ENCODE measurements around the gene WDR90. TPM values are rescaled to one million over a fixed set of nuclear protein-coding genes. Genes with fewer than 3 reads are reported as not detected.
A peak's percentile ranks its signal among the peaks of the same experiment; 100 is the strongest.
"Not testable (repeated sequence)": the region's sequence is repeated elsewhere in the genome, so short reads cannot be mapped to it uniquely, and the experiment has no call there.

Gene WDR90
- polyA plus RNA-seq, 12 donors = 11.6 to 41.2 (median 15.9) TPM; not detected in 1

GRCh38 chr16:705431-706188, 56.4 kb downstream of the WDR90 start, which contains the start of gene FBXL16:
Gene FBXL16 (minus strand): TSS chr16:705801. CDS start chr16:697405, 8,396 bp downstream.
- DNase-seq = no peak

GRCh38 chr16:706189-707061, 57.3 kb downstream of the WDR90 start:
- no peak for DNase-seq

GRCh38 chr16:707062-707538, 57.9 kb downstream of the WDR90 start:
- no peak for DNase-seq

GRCh38 chr16:708019-708418, 58.9 kb downstream of the WDR90 start:
- no peak for DNase-seq

- DNase-seq = no peak
Measured at GRCh38 chr16:708959-709358, 59.8 kb downstream of the WDR90 start.

GRCh38 chr16:709566-710499, 60.7 kb downstream of the WDR90 start:
- DNase-seq = peak; percentile 50

- no peak for DNase-seq
Measured at GRCh38 chr16:710500-711075, 61.4 kb downstream of the WDR90 start.

GRCh38 chr16:711084-711483, 61.9 kb downstream of the WDR90 start:
- DNase-seq = no peak

- peak; percentile 77 for DNase-seq
Measured at GRCh38 chr16:711548-712320, 62.6 kb downstream of the WDR90 start.

GRCh38 chr16:712740-713250, 63.6 kb downstream of the WDR90 start:
- not testable (repeated sequence) for DNase-seq

GRCh38 chr16:714079-714478, 64.9 kb downstream of the WDR90 start:
- DNase-seq = no peak

GRCh38 chr16:714558-715476, 65.7 kb downstream of the WDR90 start, which contains the start of gene METRN:
Gene METRN (plus strand): TSS chr16:715118. CDS start chr16:715290, 172 bp downstream.
- peak; percentile 90 for DNase-seq

- no peak for DNase-seq
Measured at GRCh38 chr16:715477-716199, 66.5 kb downstream of the WDR90 start.

- DNase-seq = no peak
Measured at GRCh38 chr16:716200-716568, 67.0 kb downstream of the WDR90 start.

GRCh38 chr16:716768-717325, 67.7 kb downstream of the WDR90 start:
- DNase-seq = no peak
